Motor neuron (in vitro differentiated cells): Measurements from ENCODE around the gene MARCHF9. TPM values are rescaled to one million over a fixed set of nuclear protein-coding genes. Genes with fewer than 3 reads are reported as not detected.

Experiments
- ATAC-seq, 8 experiments: fragments of 200-7000 bp; cut with Tn5 transposase; replicated peaks in 6 of 8; 2 replicates each; pipeline ENCODE4 v1.8.0; 2021; ENCODE audit warnings: mild to moderate bottlenecking in 8 of 8, moderate library complexity in 8 of 8
- H3K27ac ChIP-seq, 2 donors: fragments of 250-450 bp; sonication (Bioruptor Pico); 2 replicates each; pipeline ENCODE4 v1.9.0; 2021; ENCODE audit warnings: antibody characterized with exemption in 2 of 2, mild to moderate bottlenecking in 2 of 2, moderate library complexity in 1 of 2
- H3K4me1 ChIP-seq, 2 donors: fragments of 250-450 bp; sonication (Bioruptor Pico); replicated peaks in 1 of 2; 2 replicates each; pipeline ENCODE4 v1.6.1; 2021; ENCODE audit warnings: antibody characterized with exemption in 2 of 2, mild to moderate bottlenecking in 2 of 2, moderate library complexity in 1 of 2
- H3K4me3 ChIP-seq, 5 donors: fragments of 250-450 bp; sonication (Bioruptor Pico); 2 replicates each; pipeline ENCODE4 v1.9.0; 2021; ENCODE audit warnings: antibody characterized with exemption in 5 of 5, mild to moderate bottlenecking in 5 of 5, moderate library complexity in 4 of 5
- WGBS, 10 experiments: fragments of 450-650 bp; shearing (Covaris generic); methylation state at CpG; one replicate each; pipeline ENCODE4 v1.0.0; 2022; 5-methylcytosine and 5-hydroxymethylcytosine counted together
- in situ Hi-C, 9 experiments: fragments of 400-800 bp; cut with MboI; loops; one replicate each; pipeline ENCODE4 v1.15.0; 2021; ENCODE audit warnings: low sequenced_read_pairs in 9 of 9, low pct_unique_long_range_greater_than_20kb in 2 of 9; ENCODE audit not compliant: unreplicated experiment in 9 of 9
- total RNA-seq, 8 experiments: library from RNA; unstranded; fragments of 300-600 nt; gene quantifications; 2 replicates each; pipeline versions ENCODE4 v1.2.3 to v1.2.4, GENCODE V29; 2022

The MARCHF9 gene
- total RNA-seq, 8 experiments from 2014 or later: 1.7 to 23.0 (median 17.0) TPM

GRCh38 chr12:57793920-57794319 is 39.0 kb downstream of the MARCHF9 start:
- Histone ChIP-seq H3K4me3 (no peak overlapping the region), H3K27ac (no peak overlapping the region), H3K4me1 (no peaks in the 10 kb centered on the region)
- 0 to 100% (median 47%) methylated on average over 1 of the region's 1 CpG; no CpG with 5 or more reads in 4 of the 10 experiments for WGBS, 10 experiments
- in situ Hi-C loops: no loop called here
- ATAC-seq: peak in 2 of 8 experiments; percentile 95 to 96

DNA sequence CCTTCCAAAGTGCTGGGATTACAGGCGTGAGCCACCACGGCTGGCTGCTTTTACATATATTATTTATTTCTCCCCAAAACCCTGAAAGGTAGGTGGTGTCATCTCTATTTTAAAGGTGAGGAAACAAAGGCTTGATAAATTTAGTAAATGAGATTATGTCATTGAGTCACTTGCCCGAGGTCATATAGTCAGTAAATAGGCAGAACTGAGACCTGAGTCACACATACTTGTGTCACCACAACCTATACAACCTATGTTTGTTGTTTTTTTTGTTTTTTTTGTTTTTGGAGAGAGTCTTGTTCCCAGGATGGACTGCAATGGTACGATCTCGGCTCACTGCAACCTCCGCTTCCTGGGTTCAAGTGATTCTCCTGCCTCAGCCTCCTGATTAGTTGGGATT is 40.5 kb downstream of the MARCHF9 start:
- Histone ChIP-seq H3K27ac (no peak overlapping the region), H3K4me1 (no peaks in the 10 kb centered on the region), H3K4me3 (no peak overlapping the region)
- 90 to 100% (median 97%) methylated on average over 1 to 5 of the region's 6 CpGs; no CpG with 5 or more reads in 4 of the 10 experiments for WGBS, 10 experiments
- in situ Hi-C loops: no loop called here
- no peak for ATAC-seq

- Histone ChIP-seq H3K27ac (no peak overlapping the region), H3K4me3 (no peak overlapping the region), H3K4me1 (no peaks in the 10 kb centered on the region)
- in situ Hi-C loops: no loop called here
- 83 to 100% (median 100%) methylated on average over 1 of the region's 1 CpG; no CpG with 5 or more reads in 4 of the 10 experiments for WGBS, 10 experiments
- ATAC-seq: no peak
Observed at GRCh38 chr12:57796996-57797395, 42.1 kb downstream of the MARCHF9 start.

GRCh38 chr12:57797933-57798332 is 43.0 kb downstream of the MARCHF9 start:
- in situ Hi-C loops: no loop called here
- Histone ChIP-seq H3K4me3 (no peak overlapping the region), H3K27ac (no peak overlapping the region), H3K4me1 (no peaks in the 10 kb centered on the region)
- no peak for ATAC-seq
- 83 to 100% (median 96%) methylated on average over 1 of the region's 1 CpG; no CpG with 5 or more reads in 4 of the 10 experiments for WGBS, 10 experiments

DNA sequence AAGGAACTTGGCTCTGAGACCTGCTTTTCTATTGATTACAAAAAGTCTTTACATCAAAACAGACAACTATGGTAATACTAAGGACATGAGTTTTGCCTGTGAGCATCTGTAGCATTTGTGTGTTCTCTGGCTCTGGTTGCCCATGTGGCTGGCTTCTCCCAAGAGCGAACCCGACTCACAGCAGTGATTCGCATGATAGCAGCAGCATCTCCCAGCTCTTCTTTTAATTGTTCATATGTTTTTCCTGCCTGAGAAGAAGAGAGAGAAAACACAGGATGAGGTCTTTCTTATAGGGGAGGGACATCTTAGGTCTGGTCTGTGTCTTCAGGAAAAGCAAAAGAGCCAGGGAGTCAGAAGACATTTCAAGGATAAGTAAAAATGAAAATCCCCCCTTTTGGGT is 46.1 kb downstream of the MARCHF9 start:
- 81 to 100% (median 91%) methylated on average over 1 to 3 of the region's 3 CpGs; no CpG with 5 or more reads in 1 of the 10 experiments for WGBS, 10 experiments
- ATAC-seq: no peak
- Histone ChIP-seq H3K4me1 (no peaks in the 10 kb centered on the region), H3K27ac (no peak overlapping the region), H3K4me3 (no peak overlapping the region)
- in situ Hi-C loops: loop anchor here in 6 of 9 experiments (25.0 kb wide), 1 partner anchor 111 kb away; no protein-coding TSS in a partner anchor

GRCh38 chr12:57802607-57803006 is 47.7 kb downstream of the MARCHF9 start:
- ATAC-seq: no peak
- Histone ChIP-seq H3K27ac (no peak overlapping the region), H3K4me3 (no peak overlapping the region), H3K4me1 (no peaks in the 10 kb centered on the region)
- in situ Hi-C loops: loop anchor here in 6 of 9 experiments (25.0 kb wide), 1 partner anchor 110 kb away; no protein-coding TSS in a partner anchor
- WGBS, 10 experiments: 60 to 86% (median 76%) methylated on average over 1 of the region's 1 CpG; no CpG with 5 or more reads in 6 of the 10 experiments

- WGBS, 10 experiments: 7 to 85% (median 53%) methylated on average over 2 to 6 of the region's 9 CpGs; no CpG with 5 or more reads in 4 of the 10 experiments
- ATAC-seq: peak; percentile 40 to 85 (median 58)
- in situ Hi-C loops: loop anchor here in 6 of 9 experiments (25.0 kb wide), 1 partner anchor 109 kb away; no protein-coding TSS in a partner anchor
- H3K27ac ChIP-seq: no peak overlapping the region
- H3K4me3 ChIP-seq: no peak overlapping the region
- no peaks in the 10 kb centered on the region for H3K4me1 ChIP-seq
Observed at GRCh38 chr12:57803319-57803893, 48.5 kb downstream of the MARCHF9 start.

GRCh38 chr12:57806677-57807076 is 51.8 kb downstream of the MARCHF9 start:
- 67 to 100% (median 100%) methylated on average over 1 to 3 of the region's 3 CpGs; no CpG with 5 or more reads in 3 of the 10 experiments for WGBS, 10 experiments
- no peak overlapping the region for H3K27ac ChIP-seq
- no peaks in the 10 kb centered on the region for H3K4me1 ChIP-seq
- in situ Hi-C loops: loop anchor here in 6 of 9 experiments (25.0 kb wide), 1 partner anchor 106 kb away; no protein-coding TSS in a partner anchor
- ATAC-seq: no peak
- no peak overlapping the region for H3K4me3 ChIP-seq

- H3K4me3 ChIP-seq: no peak overlapping the region
- ATAC-seq: no peak
- in situ Hi-C loops: loop anchor here in 6 of 9 experiments (25.0 kb wide), 1 partner anchor 105 kb away; no protein-coding TSS in a partner anchor
- no peaks in the 10 kb centered on the region for H3K4me1 ChIP-seq
- H3K27ac ChIP-seq: no peak overlapping the region
- WGBS, 10 experiments: 60 to 100% (median 97%) methylated on average over 1 to 5 of the region's 9 CpGs; no CpG with 5 or more reads in 3 of the 10 experiments
Observed at GRCh38 chr12:57807285-57807684, 52.4 kb downstream of the MARCHF9 start.

GRCh38 chr12:57808351-57808750 is 53.4 kb downstream of the MARCHF9 start:
- H3K27ac ChIP-seq: no peak overlapping the region
- H3K4me3 ChIP-seq: no peak overlapping the region
- no peaks in the 10 kb centered on the region for H3K4me1 ChIP-seq
- WGBS, 10 experiments: 63 to 100% (median 83%) methylated on average over 1 to 5 of the region's 5 CpGs; no CpG with 5 or more reads in 2 of the 10 experiments
- in situ Hi-C loops: loop anchor here in 6 of 9 experiments (25.0 kb wide), 1 partner anchor 104 kb away; no protein-coding TSS in a partner anchor
- ATAC-seq: no peak

- Histone ChIP-seq H3K4me1 (no peaks in the 10 kb centered on the region), H3K27ac (no peak overlapping the region), H3K4me3 (no peak overlapping the region)
- WGBS, 10 experiments: 76 to 100% (median 88%) methylated on average over 1 to 3 of the region's 3 CpGs; no CpG with 5 or more reads in 4 of the 10 experiments
- in situ Hi-C loops: loop anchor here in 6 of 9 experiments (25.0 kb wide), 1 partner anchor 103 kb away; no protein-coding TSS in a partner anchor
- no peak for ATAC-seq
Observed at GRCh38 chr12:57809425-57809824, 54.5 kb downstream of the MARCHF9 start.
